ENCODE measurements around the gene UACA.

GRCh38 chr15:70766597-70766996 is 3.2 kb upstream of the UACA start:
- TF ChIP-seq CTCF (IDR thresholded peaks at IDR 0.05; ENCODE audit: control extremely low read depth in 1 of 3, insufficient read depth in 1 of 3, low read depth in 1 of 3, low read length in 3 of 3) (no peak), JUND (IDR thresholded peaks at IDR 0.05; ENCODE audit: low read length) (no peak), SIX5 (IDR thresholded peaks at IDR 0.05; ENCODE audit: low read depth, low read length) (no peak), JUN (IDR thresholded peaks at IDR 0.05; ENCODE audit: low read depth, low read length) (no peak), POLR2AphosphoS5 (IDR thresholded peaks at IDR 0.05; ENCODE audit: low read depth, low read length) (no peak), SAP30 (IDR thresholded peaks at IDR 0.05; ENCODE audit: insufficient read depth, insufficient replicate concordance, low read length) (no peak), POLR2A (IDR thresholded peaks at IDR 0.05; ENCODE audit: control extremely low read depth in 1 of 2, low read depth in 2 of 2, low read length in 2 of 2) (no peak), FOSL1 (IDR thresholded peaks at IDR 0.05; ENCODE audit: insufficient read depth, low read depth, low read length) (no peak), CHD1 (IDR thresholded peaks at IDR 0.05; ENCODE audit: low read depth, low read length) (no peak), EZH2 (IDR thresholded peaks at IDR 0.05; ENCODE audit: low read depth, low read length, severe bottlenecking) (no peak)
